HG02678 (cell line): ENCODE data around the gene NOTUM.
A peak's percentile ranks its signal among the peaks of the same experiment; 100 is the strongest.

Experiments
- ATAC-seq: cut with Tn5 transposase; IDR thresholded peaks from one replicate; pipeline ENCODE4 v1.9.1; 2021; ENCODE audit warnings: mild to moderate bottlenecking, moderate library complexity; ENCODE audit not compliant: unreplicated experiment

NOTUM gene

DNA sequence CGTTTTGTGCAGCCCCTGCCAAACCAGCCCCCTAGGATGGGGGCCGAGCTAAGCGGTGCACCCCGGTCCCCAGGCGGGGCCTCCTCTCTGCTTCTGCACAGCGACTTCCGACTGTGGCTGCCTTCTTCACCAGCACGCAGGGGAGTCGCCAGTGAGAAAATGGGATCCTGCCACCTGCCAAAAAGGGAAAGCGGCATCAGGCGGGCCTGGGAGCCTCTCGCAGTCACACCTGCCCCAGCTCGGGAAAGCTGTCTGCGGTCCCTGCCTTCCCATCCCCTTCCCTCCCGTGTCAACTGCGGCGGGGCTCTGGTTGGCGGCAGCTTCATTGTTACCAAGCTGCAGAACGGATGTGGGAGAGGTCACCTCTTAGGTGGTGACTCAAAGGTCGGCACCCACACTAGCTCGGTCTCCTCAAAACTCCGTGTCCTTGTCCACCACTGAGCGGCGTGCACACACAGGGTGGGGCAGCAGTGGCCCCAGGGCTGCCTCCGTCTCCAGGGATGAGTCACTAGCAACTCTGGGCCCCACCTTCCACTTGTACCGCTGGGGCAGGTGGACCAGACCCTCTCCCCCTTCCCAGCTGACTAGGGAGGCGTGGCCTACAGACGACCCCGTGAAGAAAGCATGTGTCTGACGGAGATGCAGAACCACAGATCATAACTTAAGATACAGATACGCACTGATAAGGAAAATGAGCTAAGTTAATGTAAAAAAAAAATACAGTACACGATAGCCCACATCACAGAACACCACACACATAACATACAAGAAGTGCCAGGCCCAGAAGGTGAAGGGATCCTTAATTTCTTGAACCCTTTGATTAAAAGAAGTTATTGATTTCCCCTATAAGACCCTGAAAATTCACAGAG lies 48.3 kb downstream of the NOTUM start:
- no peak for ATAC-seq

GRCh38 chr17:81911969-81912368 lies 49.0 kb downstream of the NOTUM start:
- ATAC-seq = no peak

DNA sequence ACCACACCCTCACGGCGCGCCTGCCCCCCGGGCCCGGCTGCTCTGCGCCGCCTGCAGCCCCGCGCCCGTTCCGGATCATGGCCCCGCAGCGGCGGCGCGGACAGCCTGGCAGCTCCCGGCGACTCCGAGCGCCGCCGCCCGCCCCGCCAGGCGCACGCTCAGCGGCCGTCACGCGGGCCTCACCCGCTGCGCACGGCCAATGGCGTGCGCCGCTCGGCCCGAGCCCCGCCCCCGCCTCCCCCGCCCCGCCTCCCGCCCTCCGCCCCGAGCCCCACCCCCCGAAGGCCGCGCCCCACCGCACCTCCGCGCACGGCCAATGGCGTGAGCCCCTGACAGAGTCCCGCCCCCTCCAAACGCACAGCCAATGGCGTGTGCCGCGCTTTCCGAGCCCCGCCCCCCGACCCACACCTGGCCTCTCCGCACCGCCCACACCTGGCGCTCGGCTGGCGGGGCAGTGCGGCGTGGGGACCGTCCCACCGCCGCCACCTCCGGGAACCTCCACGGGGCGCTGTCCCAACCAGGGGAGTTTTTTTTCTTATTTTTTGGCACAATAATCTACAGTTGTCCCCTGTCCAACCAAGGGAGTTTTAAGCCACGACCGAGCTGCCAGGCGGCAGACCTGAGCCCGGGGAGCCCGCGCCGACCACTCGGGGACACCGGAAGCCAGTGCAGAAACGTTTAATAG lies 49.6 kb downstream of the NOTUM start, which contains the start of gene PCYT2:
Gene PCYT2, minus strand, starts transcription at position 123 of the 685 bp plus-strand sequence. Its CDS starts 44 bp downstream, at position 79.
- peak; percentile 76 for ATAC-seq

DNA sequence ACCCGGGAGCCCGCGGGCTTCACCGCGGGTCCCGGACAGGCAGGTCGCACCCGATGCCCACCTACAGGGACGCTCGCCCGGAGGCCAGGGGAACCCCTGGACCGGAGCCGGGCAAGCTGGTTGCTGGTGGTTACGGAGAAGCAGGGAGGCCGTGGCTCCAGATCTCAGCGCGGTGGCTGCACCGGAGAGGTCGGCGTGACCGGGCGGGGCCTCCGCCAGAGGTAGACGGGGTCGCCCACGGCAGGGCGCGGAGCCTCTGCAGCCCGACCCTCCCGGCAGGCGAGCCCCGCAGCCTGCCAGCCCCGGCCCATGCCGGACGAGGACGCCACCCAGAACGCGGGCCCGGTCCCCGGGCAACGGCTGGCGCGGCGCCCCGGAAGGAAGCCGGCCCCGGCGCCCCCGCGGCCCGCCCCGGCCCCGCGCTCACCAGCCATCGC lies 50.1 kb downstream of the NOTUM start:
- peak; percentile 33 for ATAC-seq

DNA sequence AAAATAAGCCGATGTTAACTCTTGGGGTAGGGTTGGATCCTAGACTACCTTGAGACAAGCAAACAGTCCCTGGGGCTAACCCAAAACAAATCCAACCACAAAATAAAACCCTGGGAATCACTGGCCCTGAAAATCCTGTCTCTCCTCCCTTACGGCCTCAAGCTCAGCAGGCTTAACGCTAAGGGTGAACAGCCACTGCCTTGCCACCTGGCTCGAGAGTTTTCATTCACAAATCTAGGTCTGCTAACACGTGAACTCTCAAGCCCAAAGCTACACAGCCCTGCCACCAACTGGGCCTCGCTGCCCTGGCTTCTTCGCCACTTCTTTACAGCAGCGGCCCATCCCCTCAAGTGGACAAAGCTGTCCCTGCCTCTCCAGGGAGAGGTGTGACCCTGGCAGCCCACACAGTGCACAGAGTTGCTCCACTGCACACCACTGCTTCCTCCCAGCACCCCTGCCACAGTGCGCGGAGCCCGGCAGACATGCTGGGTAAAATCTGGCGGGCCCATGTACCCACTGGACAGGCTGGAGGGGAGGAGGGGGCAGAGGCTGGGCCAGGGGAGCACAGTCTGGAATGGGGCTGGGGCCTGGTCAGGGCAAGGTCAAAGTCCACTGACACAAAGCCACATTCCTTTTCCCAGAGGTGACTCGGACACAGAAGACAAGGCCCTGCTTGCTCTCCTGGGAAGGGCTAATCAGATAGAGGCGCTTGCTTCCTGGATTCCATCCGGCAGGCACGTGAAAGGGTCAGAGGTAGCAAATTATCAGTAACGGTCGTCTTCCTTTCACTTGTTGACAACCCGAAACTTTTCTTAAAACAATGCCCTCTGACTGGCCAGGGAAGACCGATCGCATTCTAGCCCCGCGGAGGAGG lies 50.8 kb downstream of the NOTUM start:
- no peak for ATAC-seq

DNA sequence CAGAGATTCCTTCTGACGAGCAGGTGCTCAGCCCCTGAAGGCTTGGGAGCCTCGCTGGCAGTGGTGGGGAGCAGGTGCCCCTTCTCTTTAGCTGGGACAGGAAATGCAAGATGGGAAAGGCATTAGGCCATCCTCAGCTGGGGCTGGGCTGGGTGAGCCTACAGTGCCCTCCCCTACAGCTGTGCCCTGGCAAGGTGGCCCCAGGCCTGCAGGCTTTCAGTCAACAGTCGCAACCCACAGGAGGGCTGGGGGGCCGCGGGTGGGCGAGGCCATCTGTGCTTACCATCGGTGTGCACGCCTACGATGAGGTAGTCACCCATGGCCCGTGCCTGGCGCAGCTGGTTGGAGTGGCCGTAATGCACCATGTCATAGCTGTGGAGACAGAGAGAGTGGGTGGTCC lies 51.8 kb downstream of the NOTUM start:
- ATAC-seq = no peak

GRCh38 chr17:81908793-81909192 lies 52.2 kb downstream of the NOTUM start:
- no peak for ATAC-seq

- no peak for ATAC-seq
These were observed 53.5 kb downstream of the NOTUM start for GRCh38 chr17:81907219-81908145.

DNA sequence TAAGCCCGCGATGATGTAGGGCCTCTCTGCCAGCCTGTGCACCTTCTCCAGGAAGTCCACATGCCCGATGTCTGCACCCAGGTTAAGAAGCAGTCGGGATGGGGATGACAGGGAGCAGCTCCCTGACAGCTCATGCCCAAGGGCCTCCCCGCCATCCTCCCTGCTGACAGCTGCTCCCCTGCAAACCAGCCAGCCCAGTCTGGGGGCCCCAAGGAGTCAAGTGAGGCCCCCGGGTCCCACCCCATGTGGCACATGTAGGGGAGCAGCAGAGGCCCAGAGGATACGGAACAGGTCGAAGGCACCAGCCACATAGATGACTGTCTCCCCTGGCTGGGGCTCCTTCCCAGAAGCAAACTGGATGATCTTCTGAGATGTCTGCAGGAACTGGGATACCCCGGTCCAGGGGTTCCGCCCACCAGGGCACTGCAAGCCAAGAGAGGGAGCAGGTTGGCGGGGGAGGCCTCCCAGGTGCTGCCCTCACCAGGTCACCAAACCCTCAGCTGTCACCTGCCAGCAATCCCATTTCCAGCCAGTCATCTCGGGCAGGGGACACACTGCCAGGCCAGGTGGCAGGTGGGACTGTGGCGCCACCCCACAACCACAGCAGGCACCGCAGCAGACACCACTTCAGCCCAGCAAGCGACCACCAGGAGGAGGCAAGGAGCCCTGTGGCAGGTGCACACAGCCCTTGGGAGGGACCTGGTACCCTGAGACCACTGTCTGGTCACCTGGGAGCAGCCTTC lies 54.3 kb downstream of the NOTUM start:
- ATAC-seq = no peak

DNA sequence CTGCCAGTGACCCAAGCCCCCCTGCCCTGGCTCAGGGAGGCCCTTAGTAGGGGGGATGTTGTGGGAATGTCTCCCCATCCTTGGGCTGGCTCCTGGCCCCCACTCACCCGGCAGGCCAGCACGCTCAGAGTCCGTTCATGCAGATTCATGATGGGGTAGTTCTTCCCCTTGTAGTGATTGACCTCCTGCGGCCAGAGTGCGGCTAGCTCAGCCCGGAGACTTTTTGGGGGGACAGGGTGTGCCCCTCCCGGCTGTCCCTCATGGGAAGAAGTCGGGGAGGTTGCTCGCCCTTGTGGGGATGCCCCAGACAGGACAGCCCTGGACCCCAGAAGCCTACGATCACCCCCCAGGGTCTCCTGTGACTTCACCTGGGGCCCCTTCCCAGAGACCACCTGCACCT lies 55.0 kb downstream of the NOTUM start:
- no peak for ATAC-seq

- no peak for ATAC-seq
These were observed 55.5 kb downstream of the NOTUM start for GRCh38 chr17:81905424-81905875.

GRCh38 chr17:81904600-81905423 lies 56.2 kb downstream of the NOTUM start:
- no peak for ATAC-seq

GRCh38 chr17:81903896-81904599 lies 56.9 kb downstream of the NOTUM start:
- ATAC-seq = no peak

DNA sequence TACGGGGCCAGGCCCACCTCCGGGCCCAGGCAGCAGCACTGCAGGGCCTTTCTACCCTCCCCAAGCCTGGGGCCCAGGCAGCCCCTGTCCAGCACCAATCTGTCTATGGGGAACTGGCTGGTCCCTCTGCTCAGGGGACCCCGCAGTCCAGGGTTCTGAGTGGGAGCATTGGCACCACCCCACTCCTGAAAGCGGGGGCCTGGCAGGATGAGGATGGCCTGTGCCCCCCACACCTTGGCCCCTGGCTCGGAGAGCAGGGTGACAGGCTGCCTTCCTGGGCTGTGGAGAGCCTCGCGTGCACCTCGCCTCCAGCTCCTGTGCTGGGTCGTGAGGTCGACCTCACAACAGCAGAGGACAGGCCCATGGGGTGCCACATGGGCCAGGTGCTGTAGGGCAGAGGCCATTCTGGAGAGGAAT lies 57.6 kb downstream of the NOTUM start:
- no peak for ATAC-seq

- ATAC-seq = no peak
These were observed 58.2 kb downstream of the NOTUM start for GRCh38 chr17:81902653-81903414.
